Mesendoderm (in vitro differentiated cells): Measurements from ENCODE around the gene FRMPD4.

ENCODE experiments used
- DNase-seq: peaks from one replicate; pipeline ENCODE4 v3.0.0; 2013
- H2AK5ac ChIP-seq: 2 replicates; pipeline ENCODE4 v1.6.1; 2013; ENCODE audit warnings: low read length, inconsistent platforms
- H2BK120ac ChIP-seq: 2 replicates; pipeline ENCODE4 v1.6.1; 2013; ENCODE audit warnings: low read depth, mild to moderate bottlenecking, low read length, moderate library complexity, mixed read lengths
- H2BK15ac ChIP-seq: replicated peaks from 2 replicates; pipeline ENCODE4 v1.6.1; 2013; ENCODE audit warnings: low read depth, mild to moderate bottlenecking, moderate library complexity
- H2BK5ac ChIP-seq: 2 replicates; pipeline ENCODE4 v1.6.1; 2013; ENCODE audit warnings: low read length, inconsistent platforms
- H3K18ac ChIP-seq: 2 replicates; pipeline ENCODE4 v1.6.1; 2013; ENCODE audit warnings: mild to moderate bottlenecking, low read length, mixed read lengths
- H3K23ac ChIP-seq: one replicate; pipeline ENCODE4 v1.6.1; 2013; ENCODE audit warnings: low read length
- H3K27ac ChIP-seq: 2 replicates; pipeline ENCODE4 v1.5.1; 2013; ENCODE audit warnings: low read depth, mild to moderate bottlenecking, inconsistent platforms, low read length, moderate library complexity
- H3K27me3 ChIP-seq: 2 replicates; pipeline ENCODE4 v1.6.1; 2013; ENCODE audit warnings: low read length, control low read depth, mild to moderate bottlenecking, inconsistent platforms; ENCODE audit not compliant: insufficient read depth, poor library complexity
- H3K36me3 ChIP-seq: 2 replicates; pipeline ENCODE4 v1.6.1; 2013; ENCODE audit warnings: low read length, inconsistent platforms; ENCODE audit not compliant: control insufficient read depth, insufficient read depth
- H3K4ac ChIP-seq: one replicate; pipeline ENCODE4 v1.6.1; 2013; ENCODE audit warnings: low read depth, mild to moderate bottlenecking, low read length, moderate library complexity
- H3K4me1 ChIP-seq: 2 replicates; pipeline ENCODE4 v1.6.1; 2013; ENCODE audit warnings: low read depth, low read length, inconsistent platforms; ENCODE audit not compliant: control insufficient read depth
- H3K4me2 ChIP-seq: 2 replicates; pipeline ENCODE4 v1.6.1; 2013; ENCODE audit warnings: low read length
- H3K4me3 ChIP-seq: 2 replicates; pipeline ENCODE4 v1.5.1; 2013; ENCODE audit warnings: mild to moderate bottlenecking, low read length
- H3K56ac ChIP-seq: one replicate; pipeline ENCODE4 v1.6.1; 2013; ENCODE audit warnings: low read length
- H3K79me1 ChIP-seq: 2 replicates; pipeline ENCODE4 v1.6.1; 2013; ENCODE audit warnings: low read length, inconsistent platforms
- H3K79me2 ChIP-seq: 2 replicates; pipeline ENCODE4 v1.6.1; 2013; ENCODE audit warnings: mild to moderate bottlenecking, low read length; ENCODE audit not compliant: control insufficient read depth, insufficient read depth
- H3K9ac ChIP-seq: 2 replicates; pipeline ENCODE4 v1.6.1; 2013; ENCODE audit warnings: low read length, inconsistent platforms
- H4K5ac ChIP-seq: one replicate; pipeline ENCODE4 v1.6.1; 2013; ENCODE audit warnings: low read length
- H4K8ac ChIP-seq: one replicate; pipeline ENCODE4 v1.6.1; 2013; ENCODE audit warnings: low read depth, mild to moderate bottlenecking, control low read depth, low read length, moderate library complexity
- WGBS: extraction: QIAGEN DNeasy Blood & Tissue Kit; methylation state at CpG from one replicate; pipeline ENCODE4 v1.1.7; 2013; ENCODE audit warnings: low lambda C conversion rate, missing lambda C conversion rate; ENCODE audit not compliant: insufficient coverage; ENCODE audit errors: extremely low coverage; 5-methylcytosine and 5-hydroxymethylcytosine counted together

Gene FRMPD4

DNA sequence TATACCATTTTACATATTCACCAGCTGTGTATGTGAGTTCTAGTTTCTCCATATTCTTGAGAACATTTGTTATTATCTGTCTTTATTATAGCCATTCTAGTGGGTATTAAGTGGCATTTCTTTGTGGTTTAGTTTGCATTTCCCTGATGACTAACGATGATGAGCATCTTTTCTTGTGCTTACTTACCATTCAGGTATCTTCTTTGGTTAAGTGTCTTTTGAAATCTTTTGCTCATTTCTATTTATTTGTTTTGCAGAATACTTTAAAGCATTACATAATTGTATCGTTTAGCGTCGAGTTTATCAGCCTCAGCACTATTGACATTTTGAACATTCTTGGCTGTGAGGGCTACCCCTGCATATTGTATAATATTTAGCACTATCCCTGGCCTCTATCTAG is 85.4 kb downstream of the FRMPD4 start:
- no peak overlapping the region for H3K9ac ChIP-seq
- no peak overlapping the region for H4K5ac ChIP-seq
- no peak overlapping the region for H3K27ac ChIP-seq
- no peaks in the 10 kb centered on the region for H3K79me1 ChIP-seq
- no CpG with 5 or more reads among the region's 4 CpGs for WGBS
- H3K4me2 ChIP-seq, result no peak overlapping the region
- H3K79me2 ChIP-seq, result no peaks in the 10 kb centered on the region
- H3K4me1 ChIP-seq, result no peaks in the 10 kb centered on the region
- DNase-seq, result no peak
- no peak overlapping the region for H4K8ac ChIP-seq
- no peak overlapping the region for H2BK5ac ChIP-seq
- H3K27me3 ChIP-seq, result no peaks in the 10 kb centered on the region
- no peak overlapping the region for H2BK120ac ChIP-seq
- H3K4me3 ChIP-seq, result no peak overlapping the region
- H2BK15ac ChIP-seq, result no peak overlapping the region
- H3K18ac ChIP-seq, result no peak overlapping the region
- H3K56ac ChIP-seq, result no peak overlapping the region
- H3K36me3 ChIP-seq, result no peaks in the 10 kb centered on the region
- no peak overlapping the region for H3K23ac ChIP-seq
- no peak overlapping the region for H3K4ac ChIP-seq
- no peak overlapping the region for H2AK5ac ChIP-seq

DNA sequence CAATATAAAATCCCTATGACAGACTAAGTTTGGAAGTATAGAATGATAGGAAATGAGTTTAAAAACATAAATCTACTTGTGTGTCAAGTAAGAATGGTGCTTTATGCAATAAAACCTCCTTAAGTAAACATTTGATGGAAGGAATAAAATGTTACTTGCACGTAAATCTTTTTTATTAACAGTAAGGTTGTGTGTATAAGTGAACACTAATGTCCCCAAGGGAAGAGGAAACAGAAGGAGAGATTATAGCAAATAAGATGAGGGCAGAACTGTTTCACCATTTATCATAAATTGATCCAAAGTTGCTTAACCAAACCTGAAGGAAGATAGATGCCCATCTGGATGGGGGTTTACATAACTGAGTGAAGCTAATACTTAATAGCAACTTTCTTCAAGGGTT is 86.8 kb downstream of the FRMPD4 start:
- H3K18ac ChIP-seq, result no peak overlapping the region
- H3K4ac ChIP-seq, result no peak overlapping the region
- H3K36me3 ChIP-seq, result no peaks in the 10 kb centered on the region
- H4K8ac ChIP-seq, result no peak overlapping the region
- H2AK5ac ChIP-seq, result no peak overlapping the region
- no peak overlapping the region for H3K23ac ChIP-seq
- no peak for DNase-seq
- H4K5ac ChIP-seq, result no peak overlapping the region
- WGBS, result no CpG with 5 or more reads among the region's 1 CpG
- H3K79me1 ChIP-seq, result no peaks in the 10 kb centered on the region
- H2BK120ac ChIP-seq, result no peak overlapping the region
- no peak overlapping the region for H3K4me2 ChIP-seq
- no peak overlapping the region for H3K56ac ChIP-seq
- H3K4me1 ChIP-seq, result no peaks in the 10 kb centered on the region
- no peak overlapping the region for H3K27ac ChIP-seq
- no peak overlapping the region for H3K4me3 ChIP-seq
- H3K9ac ChIP-seq, result no peak overlapping the region
- no peak overlapping the region for H2BK5ac ChIP-seq
- no peaks in the 10 kb centered on the region for H3K79me2 ChIP-seq
- no peaks in the 10 kb centered on the region for H3K27me3 ChIP-seq
- no peak overlapping the region for H2BK15ac ChIP-seq

DNA sequence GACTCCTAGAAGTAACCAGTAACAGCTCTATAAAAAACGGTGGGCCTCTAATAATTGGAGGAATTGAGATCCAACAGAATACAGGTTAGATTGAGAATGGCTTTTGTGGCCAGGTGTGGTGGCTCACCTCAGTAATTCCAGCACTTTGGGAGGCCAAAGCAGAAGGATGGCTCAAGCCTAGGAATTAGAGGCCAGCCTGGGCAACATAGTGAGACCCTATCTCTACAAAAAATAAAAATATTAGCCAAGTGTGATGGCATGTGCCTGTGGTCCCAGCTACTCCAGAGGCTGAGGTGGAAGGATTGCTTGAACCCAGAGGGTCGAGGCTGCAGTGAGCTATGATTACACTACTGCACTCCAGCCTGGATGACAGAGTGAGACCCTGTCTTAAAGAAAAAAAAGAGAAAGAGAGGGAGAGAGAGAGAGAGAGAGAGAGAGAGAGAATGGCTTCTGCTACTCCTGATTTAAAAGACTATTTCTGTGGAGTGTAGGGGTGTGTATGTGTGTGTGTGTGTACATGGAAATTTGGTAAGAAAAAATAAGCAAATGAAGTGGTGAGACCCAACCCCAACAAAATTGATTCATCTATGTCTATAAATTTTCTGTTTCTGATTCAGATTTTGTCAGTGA is 89.3 kb downstream of the FRMPD4 start:
- no peaks in the 10 kb centered on the region for H3K79me1 ChIP-seq
- H2BK5ac ChIP-seq, result no peak overlapping the region
- no peak overlapping the region for H3K56ac ChIP-seq
- H2BK120ac ChIP-seq, result no peak overlapping the region
- H4K5ac ChIP-seq, result no peak overlapping the region
- H2AK5ac ChIP-seq, result no peak overlapping the region
- no peak overlapping the region for H3K4me2 ChIP-seq
- H3K9ac ChIP-seq, result no peak overlapping the region
- no peak overlapping the region for H3K23ac ChIP-seq
- H3K27me3 ChIP-seq, result no peaks in the 10 kb centered on the region
- WGBS, result no CpG with 5 or more reads among the region's 2 CpGs
- no peak overlapping the region for H3K27ac ChIP-seq
- no peaks in the 10 kb centered on the region for H3K36me3 ChIP-seq
- no peak overlapping the region for H3K4ac ChIP-seq
- H2BK15ac ChIP-seq, result no peak overlapping the region
- DNase-seq, result no peak
- no peak overlapping the region for H3K18ac ChIP-seq
- no peak overlapping the region for H4K8ac ChIP-seq
- no peak overlapping the region for H3K4me3 ChIP-seq
- no peaks in the 10 kb centered on the region for H3K79me2 ChIP-seq
- no peaks in the 10 kb centered on the region for H3K4me1 ChIP-seq

DNA sequence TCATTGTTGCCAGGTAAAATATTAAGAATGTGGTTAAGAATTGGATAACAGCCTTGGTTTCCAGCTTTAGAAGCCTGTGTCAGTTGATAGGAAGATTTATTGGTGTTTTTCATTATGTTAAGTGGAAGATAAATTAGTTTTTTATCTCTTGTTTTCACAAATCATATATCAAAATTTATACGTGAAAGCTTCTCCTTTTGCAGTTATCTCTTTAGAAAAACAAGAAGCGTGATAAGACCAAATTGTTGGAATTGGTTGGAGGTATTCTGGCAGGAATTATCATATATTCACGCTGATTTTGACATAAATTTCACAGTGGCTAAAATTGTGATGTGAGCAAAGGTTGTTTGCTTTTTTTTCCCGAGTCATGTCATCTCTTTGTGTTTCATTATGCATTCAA is 90.6 kb downstream of the FRMPD4 start:
- Histone ChIP-seq H3K18ac (no peak overlapping the region), H2BK120ac (no peak overlapping the region), H3K36me3 (no peaks in the 10 kb centered on the region), H3K79me1 (no peaks in the 10 kb centered on the region), H2AK5ac (no peak overlapping the region), H2BK5ac (no peak overlapping the region), H3K27me3 (no peaks in the 10 kb centered on the region), H3K23ac (no peak overlapping the region), H4K5ac (no peak overlapping the region), H4K8ac (no peak overlapping the region), H3K4me3 (no peak overlapping the region), H3K56ac (no peak overlapping the region), H3K79me2 (no peaks in the 10 kb centered on the region), H2BK15ac (no peak overlapping the region), H3K4me2 (no peak overlapping the region), H3K9ac (no peak overlapping the region), H3K4ac (no peak overlapping the region), H3K4me1 (no peaks in the 10 kb centered on the region), H3K27ac (no peak overlapping the region)
- no CpG with 5 or more reads among the region's 4 CpGs for WGBS
- DNase-seq, result no peak

DNA sequence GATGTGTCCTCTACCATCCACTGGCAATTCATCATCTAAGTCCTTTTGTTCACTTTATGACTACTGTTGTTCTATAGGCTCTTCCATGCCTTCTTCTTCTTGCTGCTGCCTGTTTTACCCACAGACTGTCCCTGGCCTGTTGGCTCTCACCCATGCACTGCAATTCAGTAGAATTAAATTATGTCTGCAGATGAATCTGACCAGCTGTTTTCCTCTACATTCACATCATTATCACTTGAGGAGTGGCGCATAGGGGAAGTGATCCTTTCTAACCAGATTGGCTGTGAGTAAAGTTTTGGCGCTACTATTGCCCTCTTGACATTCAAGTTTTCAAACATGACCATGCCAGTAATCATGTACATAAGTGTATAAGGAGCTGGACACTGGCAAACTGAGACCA is 91.7 kb downstream of the FRMPD4 start:
- WGBS, result no CpG with 5 or more reads among the region's 2 CpGs
- no peak overlapping the region for H3K4me2 ChIP-seq
- no peak overlapping the region for H3K9ac ChIP-seq
- H3K79me1 ChIP-seq, result no peaks in the 10 kb centered on the region
- no peak overlapping the region for H3K56ac ChIP-seq
- no peak overlapping the region for H3K4ac ChIP-seq
- no peak overlapping the region for H3K27ac ChIP-seq
- no peak overlapping the region for H2AK5ac ChIP-seq
- no peaks in the 10 kb centered on the region for H3K36me3 ChIP-seq
- H2BK15ac ChIP-seq, result no peak overlapping the region
- H4K5ac ChIP-seq, result no peak overlapping the region
- no peak overlapping the region for H3K23ac ChIP-seq
- no peak for DNase-seq
- H3K79me2 ChIP-seq, result no peaks in the 10 kb centered on the region
- H3K27me3 ChIP-seq, result no peaks in the 10 kb centered on the region
- H2BK5ac ChIP-seq, result no peak overlapping the region
- no peaks in the 10 kb centered on the region for H3K4me1 ChIP-seq
- no peak overlapping the region for H3K4me3 ChIP-seq
- no peak overlapping the region for H4K8ac ChIP-seq
- H3K18ac ChIP-seq, result no peak overlapping the region
- H2BK120ac ChIP-seq, result no peak overlapping the region
